SHP77 treated with DMSO at 0.1 percent for 48 hours (cell line): ENCODE data around the gene ANKRD36.
"Not testable (repeated sequence)": the region's sequence is repeated elsewhere in the genome, so short reads cannot be mapped to it uniquely, and the experiment has no call there.

Source experiments
- DNase-seq: peaks from one replicate; lab custom pipeline; 2025; lab: John Stamatoyannopoulos, UW

The ANKRD36 gene

DNA sequence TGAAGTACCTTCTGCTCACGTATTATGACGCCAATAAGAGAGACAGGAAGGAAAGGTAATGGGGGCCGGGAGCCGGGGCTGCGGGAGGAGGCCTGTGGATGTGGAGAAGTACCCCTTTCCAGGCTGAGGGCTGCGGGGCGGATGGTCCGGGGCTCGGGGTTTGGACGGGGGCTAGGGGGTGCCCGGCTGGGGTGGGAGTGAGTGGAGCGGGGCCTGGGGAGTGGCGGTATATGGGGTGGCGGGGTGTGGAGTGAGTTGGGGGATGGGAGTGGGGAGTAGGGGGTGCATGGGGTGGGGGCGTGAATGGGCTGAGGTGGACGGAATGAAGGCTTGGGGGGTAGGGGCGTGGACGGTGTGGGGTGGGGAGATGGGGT is 916 bp downstream of the ANKRD36 start:
- DNase-seq, result not testable (repeated sequence)

DNA sequence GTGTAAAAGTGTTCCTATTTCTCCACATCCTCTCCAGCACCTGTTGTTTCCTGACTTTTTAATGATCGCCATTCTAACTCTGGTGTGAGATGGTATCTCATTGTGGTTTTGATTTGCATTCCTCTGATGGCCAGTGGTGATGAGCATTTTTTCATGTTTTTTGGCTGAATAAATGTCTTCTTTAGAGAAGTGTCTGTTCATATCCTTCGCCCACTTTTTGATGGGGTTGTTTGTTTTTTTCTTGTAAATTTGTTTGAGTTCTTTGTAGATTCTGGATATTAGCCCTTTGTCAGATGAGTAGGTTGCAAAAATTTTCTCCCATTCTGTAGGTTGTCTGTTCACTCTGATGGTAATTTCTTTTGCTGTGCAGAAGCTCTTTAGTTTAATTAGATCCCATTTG is 16.1 kb downstream of the ANKRD36 start:
- not testable (repeated sequence) for DNase-seq

DNA sequence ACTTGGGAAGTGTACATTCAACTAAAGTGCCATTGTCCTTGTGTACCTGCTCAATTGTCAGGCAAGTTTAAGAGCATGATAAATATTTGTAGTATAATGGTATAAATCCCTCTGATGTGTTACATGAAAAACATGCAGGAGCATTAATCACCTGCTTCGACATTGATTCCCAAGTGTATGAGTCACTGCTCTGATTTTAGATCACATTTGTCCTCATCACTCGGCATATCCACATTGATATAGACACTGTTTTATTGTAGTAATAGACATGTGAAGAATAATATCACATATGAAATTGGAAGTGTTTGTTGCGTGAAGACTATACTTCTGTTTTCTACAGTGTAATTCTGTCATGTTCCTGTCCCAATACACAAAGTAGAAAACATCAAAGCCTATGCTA is 31.1 kb downstream of the ANKRD36 start:
- not testable (repeated sequence) for DNase-seq

DNA sequence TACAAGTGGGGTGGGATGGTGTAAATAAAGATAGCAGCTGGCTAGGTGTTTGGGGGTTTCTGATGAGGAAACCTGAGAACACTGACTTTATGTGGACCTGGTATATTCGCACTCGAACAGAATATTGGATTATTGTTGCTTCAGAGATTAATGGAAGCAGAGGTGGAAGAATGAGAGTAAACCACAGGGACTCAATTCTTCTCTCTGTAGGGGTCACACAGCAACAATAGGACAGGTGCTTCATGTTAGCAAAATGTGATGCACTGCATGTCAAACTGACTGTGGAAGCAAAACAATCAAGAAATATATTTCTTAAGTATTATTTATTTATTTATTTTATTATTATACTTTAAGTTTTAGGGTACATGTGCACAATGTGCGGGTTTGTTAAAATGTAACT is 53.6 kb downstream of the ANKRD36 start:
- not testable (repeated sequence) for DNase-seq

DNA sequence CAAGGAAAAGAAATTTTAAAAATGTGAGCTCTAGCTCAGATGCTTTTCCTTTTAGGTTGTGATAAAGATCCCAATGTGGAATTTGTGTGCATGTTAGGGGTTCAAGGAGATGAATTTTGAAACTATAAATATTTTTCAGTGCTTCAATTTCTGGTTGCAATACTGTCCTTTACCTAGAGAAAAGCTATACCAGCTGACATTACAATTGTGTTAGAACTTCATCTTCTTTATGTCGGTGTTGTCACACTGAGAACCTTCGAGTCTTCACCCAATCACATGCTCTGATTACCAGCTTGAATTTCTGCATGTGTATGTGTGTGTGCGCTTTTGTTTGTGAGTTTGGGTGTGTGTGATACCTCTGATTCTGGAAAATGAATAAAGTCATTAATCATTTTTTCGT is 55.0 kb downstream of the ANKRD36 start:
- not testable (repeated sequence) for DNase-seq

DNA sequence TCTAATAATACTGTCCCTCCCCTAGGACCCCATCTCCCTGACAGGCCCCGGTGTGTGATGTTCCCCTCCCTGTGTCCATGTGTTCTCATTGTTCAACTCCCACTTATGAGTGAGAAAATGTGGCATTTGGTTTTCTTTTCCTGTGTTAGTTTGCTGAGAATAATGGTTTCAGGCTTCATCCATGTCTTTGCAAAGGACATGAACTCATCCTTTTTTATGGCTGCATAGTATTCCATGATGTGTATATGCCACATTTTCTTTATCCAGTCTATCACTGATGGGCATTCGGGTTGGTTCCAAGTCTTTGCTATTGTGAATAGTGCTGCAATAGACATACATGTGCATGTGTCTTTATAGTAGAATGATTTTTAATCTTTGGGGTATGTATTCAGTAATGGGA is 55.6 kb downstream of the ANKRD36 start:
- not testable (repeated sequence) for DNase-seq

DNA sequence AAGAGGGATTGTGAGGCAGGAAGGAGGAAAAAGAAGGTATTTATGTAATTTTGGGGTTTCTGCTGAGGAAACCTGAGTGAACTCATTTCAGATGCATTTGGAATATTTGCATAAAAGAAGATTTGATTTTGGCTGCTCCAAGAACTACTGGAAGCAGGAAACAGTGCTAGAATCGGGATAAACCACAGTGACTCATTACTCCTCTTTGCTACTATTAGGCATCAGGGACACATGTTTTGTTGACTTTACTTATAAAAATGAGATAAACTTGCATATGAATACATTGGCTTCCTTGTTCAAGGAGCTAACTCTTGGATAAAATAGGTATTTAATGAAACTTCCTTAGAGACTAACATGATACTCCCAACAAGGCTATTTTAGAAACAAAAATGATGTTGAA is 67.4 kb downstream of the ANKRD36 start:
- DNase-seq, result not testable (repeated sequence)

DNA sequence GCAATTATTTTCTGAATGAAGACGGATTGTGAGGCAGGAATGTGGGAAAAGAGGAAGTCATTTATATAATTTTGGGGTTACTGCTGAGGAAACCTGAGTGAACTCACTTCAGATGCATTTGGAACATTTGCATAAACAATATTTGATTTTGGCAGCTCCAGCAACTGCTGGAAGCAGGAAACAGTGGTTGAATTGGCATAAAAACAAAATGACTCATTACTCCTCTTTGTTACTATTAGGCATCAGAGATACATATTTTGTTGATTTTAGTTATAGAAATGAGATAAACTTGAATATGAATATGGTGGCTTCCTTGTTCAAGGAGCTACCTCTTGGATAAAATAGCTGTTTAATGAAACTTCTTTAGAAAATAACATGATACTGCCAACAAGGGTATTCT is 82.4 kb downstream of the ANKRD36 start:
- DNase-seq, result not testable (repeated sequence)

DNA sequence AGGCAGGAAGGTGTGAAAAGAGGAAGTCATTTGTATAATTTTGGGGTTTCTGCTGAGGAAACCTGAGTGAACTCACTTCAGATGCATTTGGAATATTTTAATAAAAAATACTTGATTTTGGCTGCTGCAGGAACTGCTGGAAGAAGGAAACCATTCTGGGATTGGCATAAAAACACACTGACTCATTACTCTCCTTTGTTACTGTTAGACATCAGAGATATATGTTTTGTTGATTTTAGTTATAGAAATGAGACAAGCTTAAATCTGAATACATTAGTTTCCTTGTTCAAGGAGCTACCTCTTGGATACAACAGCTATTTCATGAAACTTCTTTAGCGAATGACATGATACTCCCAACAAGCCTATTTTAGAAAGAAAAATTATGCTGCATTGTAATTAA is 84.3 kb downstream of the ANKRD36 start:
- DNase-seq, result not testable (repeated sequence)

DNA sequence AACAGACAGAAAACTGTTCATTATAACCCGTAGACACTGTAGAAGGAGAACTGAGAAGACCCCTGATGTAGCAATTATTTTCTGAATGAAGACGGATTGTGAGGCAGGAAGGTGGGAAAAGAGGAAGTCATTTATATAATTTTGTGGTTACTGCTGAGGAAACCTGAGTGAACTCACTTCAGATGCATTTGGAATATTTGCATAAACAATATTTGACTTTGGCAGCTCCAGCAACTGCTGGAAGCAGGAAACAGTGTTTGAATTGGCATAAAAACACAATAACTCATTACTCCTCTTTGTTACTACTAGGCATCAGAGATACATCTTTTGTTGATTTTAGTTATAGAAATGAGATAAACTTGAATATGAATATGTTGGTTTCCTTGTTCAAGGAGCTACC is 87.9 kb downstream of the ANKRD36 start:
- not testable (repeated sequence) for DNase-seq

DNA sequence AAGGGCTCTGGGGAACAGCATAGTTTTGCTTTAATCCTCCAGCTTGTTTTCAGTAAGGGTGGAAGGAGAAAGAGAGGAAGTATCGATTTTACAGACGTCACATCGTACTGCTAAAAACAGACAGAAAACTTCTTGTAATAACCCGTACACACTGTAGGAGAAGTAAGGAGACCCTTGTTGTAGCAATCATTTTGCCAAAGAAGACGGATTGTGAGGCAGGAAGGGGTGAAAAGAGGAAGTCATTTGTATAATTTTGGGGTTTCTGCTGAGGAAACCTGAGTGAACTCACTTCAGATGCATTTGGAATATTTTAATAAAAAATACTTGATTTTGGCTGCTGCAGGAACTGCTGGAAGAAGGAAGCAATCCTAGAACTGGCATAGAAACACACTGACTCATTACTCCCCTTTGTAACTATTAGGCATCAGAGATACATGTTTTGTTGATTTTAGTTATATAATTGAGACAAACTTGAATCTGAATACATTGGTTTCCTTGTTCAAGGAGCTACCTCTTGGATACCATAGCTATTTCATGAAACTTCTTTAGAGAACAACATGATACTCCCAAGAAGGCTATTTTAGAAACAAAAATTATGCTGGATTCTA is 89.8 kb downstream of the ANKRD36 start:
- DNase-seq, result not testable (repeated sequence)

DNA sequence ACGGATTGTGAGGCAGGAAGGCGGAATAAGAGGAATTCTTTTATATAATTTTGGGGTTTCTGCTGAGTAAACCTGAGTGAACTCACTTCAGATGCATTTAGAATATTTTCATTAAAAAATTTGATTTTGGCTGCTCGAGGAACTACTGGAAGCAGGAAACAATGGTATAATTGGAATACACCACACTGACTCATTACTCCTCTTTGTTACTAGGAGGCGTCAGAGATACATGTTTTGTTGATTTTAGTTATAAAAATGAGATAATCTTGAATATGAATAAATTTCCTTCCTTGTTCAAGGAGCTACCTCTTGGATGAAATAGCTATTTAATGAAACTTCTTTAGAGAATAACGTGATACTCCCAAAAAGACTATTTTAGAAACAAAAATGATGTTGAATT is 97.4 kb downstream of the ANKRD36 start:
- DNase-seq, result no peak

DNA sequence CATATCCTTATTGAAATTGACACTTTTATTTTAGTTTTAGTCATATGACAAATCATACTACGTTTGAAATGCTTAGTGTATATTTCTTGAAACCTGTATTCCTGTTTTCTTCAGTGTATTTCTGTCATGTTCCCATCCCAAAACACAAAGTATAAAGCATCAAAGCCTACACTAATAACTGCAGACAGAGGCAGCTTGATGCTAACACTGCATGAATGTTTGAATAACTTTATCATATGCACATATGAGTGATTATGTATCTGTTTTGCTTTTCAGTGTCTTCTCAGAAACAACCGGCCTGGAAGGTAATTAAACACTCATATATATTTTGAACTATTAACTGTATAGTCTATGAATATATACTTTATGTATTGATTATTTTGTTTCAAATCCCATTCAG is 102.1 kb downstream of the ANKRD36 start:
- not testable (repeated sequence) for DNase-seq

DNA sequence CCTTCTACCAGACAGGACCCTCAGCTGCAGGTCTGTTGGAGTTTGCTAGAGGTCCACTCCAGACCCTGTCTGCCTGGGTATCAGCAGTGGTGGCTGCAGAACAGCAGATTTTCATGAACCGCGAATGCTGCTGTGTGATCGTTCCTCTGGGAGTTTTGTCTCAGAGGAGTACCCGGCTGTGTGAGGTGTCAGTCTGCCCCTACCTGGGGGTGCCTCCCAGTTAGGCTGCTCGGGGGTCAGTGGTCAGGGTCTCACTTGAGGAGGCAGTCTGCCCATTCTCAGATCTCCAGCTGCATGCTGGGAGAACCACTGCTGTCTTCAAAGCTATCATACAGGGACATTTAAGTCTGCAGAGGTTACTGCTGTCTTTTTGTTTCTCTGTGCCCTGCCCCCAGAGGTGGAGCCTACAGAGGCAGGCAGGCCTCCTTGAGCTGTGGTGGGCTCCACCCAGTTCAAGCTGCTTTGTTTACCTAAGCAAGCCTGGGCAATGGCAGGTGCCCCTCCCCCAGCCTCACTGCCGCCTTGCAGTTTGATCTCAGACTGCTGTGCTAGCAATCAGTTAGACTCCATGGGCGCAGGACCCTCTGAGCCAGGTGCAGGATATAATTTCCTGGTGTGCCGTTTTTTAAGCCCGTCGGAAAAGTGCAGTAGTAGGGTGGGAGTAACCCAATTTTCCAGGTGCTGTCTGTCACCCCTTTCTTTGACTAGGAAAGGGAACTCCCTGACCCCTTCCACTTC is 118.1 kb downstream of the ANKRD36 start:
- DNase-seq, result not testable (repeated sequence)

DNA sequence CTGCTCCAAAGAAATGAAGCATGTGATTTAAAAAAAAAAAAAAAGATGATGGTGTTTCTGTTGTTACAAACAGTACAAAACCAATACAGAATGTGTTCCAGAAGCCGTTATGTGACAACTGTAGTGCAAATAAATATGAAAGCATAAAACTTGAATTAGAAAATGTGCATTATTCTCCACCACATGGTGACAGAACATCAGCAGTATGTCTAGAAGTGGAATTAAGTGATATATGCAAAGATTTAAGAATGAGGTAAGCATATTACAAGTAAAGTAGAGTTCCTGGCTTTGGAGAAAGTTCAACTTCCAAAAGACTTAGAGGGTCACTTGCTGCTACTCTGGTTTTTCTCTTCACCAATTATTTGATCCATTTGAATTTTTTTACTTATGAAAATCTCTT is 120.0 kb downstream of the ANKRD36 start:
- not testable (repeated sequence) for DNase-seq

DNA sequence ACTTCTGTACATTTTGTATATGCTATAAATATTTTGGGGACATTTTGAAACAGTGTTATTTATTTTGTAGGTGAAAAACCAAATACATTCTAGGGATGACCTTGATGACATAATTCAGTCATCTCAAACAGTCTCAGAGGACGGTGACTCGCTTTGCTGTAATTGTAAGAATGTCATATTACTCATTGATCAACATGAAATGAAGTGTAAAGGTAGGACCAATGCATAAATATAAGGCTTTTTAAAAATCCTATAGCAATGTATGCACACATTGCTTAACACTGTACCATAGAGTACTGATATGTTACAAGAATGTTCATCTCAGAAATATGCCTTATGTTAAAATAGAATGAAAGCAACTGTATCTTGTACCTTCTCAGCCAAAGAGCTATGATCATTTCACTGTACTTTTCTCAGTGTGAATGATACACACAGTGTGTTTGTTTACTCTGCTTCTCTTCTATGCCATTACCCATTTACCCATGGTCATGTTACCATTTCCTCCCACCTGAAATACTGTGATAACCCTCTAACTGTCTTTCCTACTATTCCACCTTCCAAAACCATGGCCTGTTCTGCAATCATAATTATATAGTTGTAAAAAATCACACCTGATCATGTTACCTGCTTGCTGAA is 120.8 kb downstream of the ANKRD36 start:
- not testable (repeated sequence) for DNase-seq

DNA sequence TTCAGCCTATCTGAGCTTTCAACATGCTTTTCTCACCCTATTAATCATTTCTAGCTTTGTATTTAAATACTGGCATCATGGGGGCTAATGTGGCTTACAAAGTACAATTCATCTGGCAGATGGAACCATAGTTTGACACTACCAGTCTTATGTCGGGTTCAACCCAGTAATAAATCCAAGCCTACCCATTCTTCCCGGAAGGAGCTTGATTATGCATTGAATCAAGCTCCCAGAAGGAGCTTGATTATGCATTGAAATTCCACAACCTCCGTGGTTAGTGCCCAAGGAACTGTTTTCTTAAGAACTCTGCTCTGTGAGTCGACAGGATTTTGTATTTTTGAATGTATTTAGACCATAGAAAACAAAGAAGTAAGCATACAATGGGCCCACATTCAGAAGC is 148.2 kb downstream of the ANKRD36 start:
- not testable (repeated sequence) for DNase-seq

DNA sequence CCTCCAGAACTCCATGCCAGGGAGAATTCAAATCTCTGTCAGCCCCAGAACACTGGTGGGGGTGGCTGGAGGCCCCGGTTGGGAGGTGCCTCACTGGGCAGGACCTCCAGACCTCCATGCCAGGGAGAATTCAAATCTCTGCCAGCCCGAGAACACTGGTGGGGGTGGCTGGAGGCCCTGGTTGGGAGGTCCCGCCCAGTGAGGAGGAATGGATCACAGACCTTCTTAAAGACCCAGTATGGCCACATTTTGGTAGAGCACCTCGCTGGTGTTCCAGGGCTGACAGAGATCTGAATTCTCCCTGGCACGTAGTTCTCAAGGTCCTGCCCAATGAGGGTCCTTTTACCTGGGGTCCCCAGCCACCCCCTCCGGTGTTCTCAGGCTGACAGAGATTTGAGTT is 153.5 kb downstream of the ANKRD36 start:
- not testable (repeated sequence) for DNase-seq

DNA sequence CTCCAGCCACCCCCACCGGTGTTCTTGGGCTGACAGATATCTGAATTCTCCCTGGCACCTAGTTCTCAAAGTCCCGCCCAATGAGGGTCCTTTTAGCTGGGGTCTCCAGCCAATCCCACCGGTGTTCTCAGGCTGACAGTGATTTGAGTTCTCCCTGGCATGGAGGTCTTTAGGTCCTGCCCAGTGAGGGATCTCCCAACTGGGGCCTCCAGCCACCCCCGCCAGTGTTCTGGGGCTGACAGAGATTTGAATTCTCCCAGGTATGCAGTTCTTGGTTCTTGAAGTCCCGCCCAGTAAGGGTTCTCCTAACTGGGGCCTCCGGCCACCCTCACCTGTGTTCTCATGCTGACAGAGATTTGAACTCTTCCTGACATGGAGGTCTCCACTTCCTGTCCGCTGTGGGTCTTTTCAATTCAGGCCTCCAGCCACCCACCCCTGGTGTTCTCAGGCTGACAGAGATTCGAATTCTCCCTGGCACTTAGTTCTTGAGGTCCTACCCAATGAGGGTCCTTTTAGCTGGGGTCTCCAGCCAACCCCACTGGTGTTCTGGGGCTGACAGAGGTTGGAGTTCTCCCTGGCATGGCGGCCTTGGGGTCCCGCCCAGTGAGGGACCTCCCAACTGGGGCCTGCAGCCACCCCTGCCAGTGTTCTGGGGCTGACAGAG is 154.6 kb downstream of the ANKRD36 start:
- DNase-seq, result no peak

DNA sequence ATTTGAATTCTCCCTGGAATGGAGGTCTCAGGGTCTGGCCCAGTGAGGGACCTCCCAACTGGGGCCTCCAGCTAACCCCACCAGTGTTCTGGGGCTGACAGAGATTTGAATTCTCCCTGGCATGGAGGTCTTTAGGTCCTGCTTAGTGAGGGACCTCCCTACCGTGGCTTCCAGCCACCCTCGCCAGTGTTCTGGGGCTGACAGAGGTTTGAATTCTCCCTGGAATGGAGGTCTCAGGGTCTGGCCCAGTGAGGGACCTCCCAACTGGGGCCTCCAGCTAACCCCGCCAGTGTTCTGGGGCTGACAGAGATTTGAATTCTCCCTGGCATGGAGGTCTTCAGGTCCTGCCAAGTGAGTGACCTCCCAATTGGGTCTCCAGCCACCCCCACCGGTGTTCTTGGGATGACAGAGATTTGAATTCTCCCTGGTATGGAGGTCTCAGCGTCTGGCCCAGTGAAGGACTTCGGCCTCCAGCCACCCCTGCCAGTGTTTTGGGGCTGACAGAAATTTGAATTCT is 155.2 kb downstream of the ANKRD36 start:
- not testable (repeated sequence) for DNase-seq

DNA sequence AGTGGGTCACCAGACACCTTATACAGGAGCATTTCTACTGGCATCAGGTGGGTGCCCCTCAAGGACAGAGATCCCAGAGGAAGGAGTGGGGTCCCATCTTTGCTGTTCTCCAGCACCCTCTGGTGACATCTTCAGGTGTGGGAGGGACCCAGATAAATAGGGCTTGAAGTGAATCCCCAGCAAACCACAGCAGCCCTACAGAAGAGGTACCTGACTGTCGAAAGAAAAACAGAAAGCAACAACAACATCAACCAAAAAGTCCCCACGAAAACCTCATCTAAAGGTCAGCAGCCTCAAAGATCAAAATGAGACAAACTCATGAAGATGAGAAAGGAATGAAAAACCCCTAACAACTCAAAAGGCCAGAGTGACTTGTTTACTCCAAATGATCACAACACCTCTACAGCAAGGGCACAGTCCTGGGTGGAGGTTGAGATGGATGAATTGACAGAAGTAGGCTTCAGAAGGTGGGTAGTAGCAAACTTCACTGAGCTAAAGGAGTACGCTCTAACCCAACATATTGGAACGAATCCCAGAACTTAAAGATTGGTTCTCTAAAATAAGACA is 163.4 kb downstream of the ANKRD36 start:
- DNase-seq, result not testable (repeated sequence)

DNA sequence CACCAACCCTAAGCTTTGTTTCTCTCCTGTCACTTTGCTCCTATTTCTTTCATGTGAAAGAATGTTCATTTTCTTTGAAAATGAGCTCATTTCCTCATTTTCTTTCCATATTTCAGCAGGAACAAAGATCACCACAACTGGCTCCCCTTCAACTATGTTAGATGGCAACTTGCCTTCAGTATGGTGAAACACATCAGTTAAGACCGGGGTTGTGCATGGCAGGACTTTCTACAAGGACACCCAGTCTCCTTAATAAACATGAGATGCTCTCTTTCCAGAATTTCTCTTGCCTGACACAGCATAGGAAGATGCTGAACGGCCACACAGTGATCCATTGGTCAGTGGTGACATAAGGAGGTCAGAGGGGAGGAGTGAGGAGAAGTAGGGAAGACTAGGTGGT is 172.2 kb downstream of the ANKRD36 start:
- not testable (repeated sequence) for DNase-seq
